ENCODE data around the gene HNRNPAB.
"Not testable (repeated sequence)": the region's sequence is repeated elsewhere in the genome, so short reads cannot be mapped to it uniquely, and the experiment has no call there.

The HNRNPAB gene

GRCh38 chr5:178236126-178236525, 31.8 kb downstream of the HNRNPAB start:
- no peak overlapping the region for H3K4me3 ChIP-seq (ENCODE audit: low read depth, low read length)
- ChIA-PET POLR2A (interaction anchor here (0.7 kb wide), 1 partner anchor 9 kb away, joined by 3 read pairs; no protein-coding TSS in a partner anchor), CTCF (interaction anchor here (1.0 to 2.3 kb wide), 6 partner anchors 8 to 1258 kb away, joined by 3 to 16 read pairs (median 4); no protein-coding TSS in a partner anchor)
- TF ChIP-seq CTCF (IDR thresholded peaks at IDR 0.05; ENCODE audit: insufficient read depth, low read length, missing control alignments): no peak
- no peak for DNase-seq (ENCODE audit: low read depth, low spot score)

- ChIA-PET POLR2A (interaction anchor here (0.7 kb wide), 1 partner anchor 9 kb away, joined by 3 read pairs; no protein-coding TSS in a partner anchor), CTCF (interaction anchor here (1.0 to 2.3 kb wide), 2 partner anchors 16 to 179 kb away, joined by 3 to 13 read pairs; no protein-coding TSS in a partner anchor)
- H3K4me3 ChIP-seq (ENCODE audit: low read depth, low read length): no peak overlapping the region
- TF ChIP-seq CTCF (IDR thresholded peaks at IDR 0.05; ENCODE audit: insufficient read depth, low read length, missing control alignments): no peak
- no peak for DNase-seq (ENCODE audit: low read depth, low spot score)
These were observed 32.3 kb downstream of the HNRNPAB start for GRCh38 chr5:178236679-178237078.

GRCh38 chr5:178237431-178238312, 33.3 kb downstream of the HNRNPAB start:
- CTCF ChIA-PET: interaction anchor here (1.2 kb wide), 1 partner anchor 11 kb away, joined by 4 read pairs; no protein-coding TSS in a partner anchor
- TF ChIP-seq CTCF (IDR thresholded peaks at IDR 0.05; ENCODE audit: insufficient read depth, low read length, missing control alignments): no peak
- H3K4me3 ChIP-seq (ENCODE audit: low read depth, low read length): no peak overlapping the region
- no peak for DNase-seq (ENCODE audit: low read depth, low spot score)
- POLR2A ChIA-PET: interaction anchor here (1.3 kb wide), 1 partner anchor 33 kb away, joined by 6 read pairs; the partner anchor contains the start of gene HNRNPAB

- POLR2A ChIA-PET: interaction anchor here (1.3 kb wide), 1 partner anchor 34 kb away, joined by 6 read pairs; the partner anchor contains the start of gene HNRNPAB
- CTCF ChIA-PET: interaction anchor here (1.2 kb wide), 1 partner anchor 11 kb away, joined by 4 read pairs; no protein-coding TSS in a partner anchor
These were observed 33.9 kb downstream of the HNRNPAB start for GRCh38 chr5:178238313-178238635.

GRCh38 chr5:178238711-178239592, 34.6 kb downstream of the HNRNPAB start:
- no peak overlapping the region for H3K4me3 ChIP-seq (ENCODE audit: low read depth, low read length)
- no peak for DNase-seq (ENCODE audit: low read depth, low spot score)
- ChIA-PET CTCF (no interaction called here), POLR2A (interaction anchor here (1.3 kb wide), 1 partner anchor 35 kb away, joined by 6 read pairs; the partner anchor contains the start of gene HNRNPAB)
- no peak for TF ChIP-seq CTCF (IDR thresholded peaks at IDR 0.05; ENCODE audit: insufficient read depth, low read length, missing control alignments)

More at GRCh38 chr5:178238313-178238635, 33.9 kb downstream of the HNRNPAB start:
- TF ChIP-seq CTCF (IDR thresholded peaks at IDR 0.05; ENCODE audit: insufficient read depth, low read length, missing control alignments): no peak
- DNase-seq (ENCODE audit: low read depth, low spot score): no peak
- H3K4me3 ChIP-seq (ENCODE audit: low read depth, low read length): no peak overlapping the region

GRCh38 chr5:178239626-178240301, 35.4 kb downstream of the HNRNPAB start:
- H3K4me3 ChIP-seq (ENCODE audit: low read depth, low read length); DNase-seq (ENCODE audit: low read depth, low spot score); CTCF ChIA-PET; POLR2A ChIA-PET: not testable (repeated sequence)

All from AG04449 (cell line).